PFSK-1 (cell line): ENCODE data around the gene SLC25A51.

Experiments used
- FOXP2 ChIP-seq: optimal IDR thresholded peaks from 2 replicates; pipeline ENCODE3; 2011; ENCODE audit warnings: borderline replicate concordance, control low read depth, inconsistent platforms; ENCODE audit not compliant: insufficient read depth; ENCODE audit errors: extremely low read length, extremely low read depth
- POLR2AphosphoS5 ChIP-seq: IDR thresholded peaks from 2 replicates; pipeline ENCODE4 v1.6.1; 2012; ENCODE audit warnings: low read depth, mild to moderate bottlenecking, control low read depth, low read length, moderate library complexity
- REST ChIP-seq, 2 experiments: IDR thresholded peaks; 2 replicates each; pipeline versions ENCODE4 v1.6.1 to v1.8.0; 2011 to 2012; ENCODE audit warnings: low read depth in 2 of 2, low read length in 2 of 2, control low read depth in 1 of 2, inconsistent platforms in 1 of 2, mild to moderate bottlenecking in 1 of 2, moderate library complexity in 1 of 2; ENCODE audit not compliant: insufficient read depth in 1 of 2
- SIN3A ChIP-seq: IDR thresholded peaks from 2 replicates; pipeline ENCODE4 v1.6.1; 2012; ENCODE audit warnings: mild to moderate bottlenecking, low read length, moderate library complexity, borderline replicate concordance; ENCODE audit not compliant: insufficient read depth
- TAF1 ChIP-seq: IDR thresholded peaks from 2 replicates; pipeline ENCODE4 v1.6.1; 2012; ENCODE audit warnings: low read length, control low read depth, borderline replicate concordance; ENCODE audit not compliant: insufficient read depth

DNA sequence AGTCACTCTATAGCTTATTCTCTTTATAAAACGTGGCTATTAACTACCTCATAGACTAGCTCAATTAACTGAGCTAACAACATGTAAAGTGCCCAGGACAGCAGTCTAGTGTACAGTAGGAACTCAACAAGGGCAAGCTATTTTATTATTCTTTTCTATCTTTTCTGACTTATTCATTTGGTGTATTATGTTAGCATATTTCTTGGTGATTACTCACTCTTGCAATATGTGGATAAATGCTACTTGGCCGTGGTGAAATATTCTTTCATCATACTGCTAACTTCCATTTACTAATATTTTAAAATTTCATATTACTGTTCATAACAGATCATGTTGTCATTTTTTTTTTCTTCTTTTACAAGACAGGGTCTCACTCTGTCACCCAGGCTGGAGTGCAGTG is 4.9 kb downstream of the SLC25A51 start:
- TF ChIP-seq POLR2AphosphoS5 (no peak), TAF1 (no peak), FOXP2 (no peak), SIN3A (no peak), REST (IDR thresholded peaks at IDR 0.05; ENCODE audit: insufficient read depth in 1 of 2, low read depth in 2 of 2, low read length in 2 of 2) (no peak)
